OCI-LY3 (cell line): Measurements from ENCODE around the gene KRT85.

Experiments
- H2AFZ ChIP-seq: fragments of 200-600, 300-600 bp; shearing (Covaris generic); 2 replicates; pipeline ENCODE4 v1.6.0; 2014; ENCODE audit warnings: antibody characterized with exemption, low read depth, low read length
- H3K27ac ChIP-seq: fragments of 200-600, 300-600 bp; sonication (generic); 2 replicates; pipeline ENCODE4 v1.5.1; 2014; ENCODE audit warnings: mild to moderate bottlenecking, low read length, moderate library complexity, mixed read lengths
- H3K27me3 ChIP-seq: fragments of 200-600, 300-600 bp; sonication (generic); 2 replicates; pipeline ENCODE4 v1.6.1; 2014; ENCODE audit warnings: low read depth, low read length, mixed read lengths
- H3K36me3 ChIP-seq: fragments of 200-600, 300-600 bp; sonication (generic); replicated peaks from 2 replicates; pipeline ENCODE3; 2014; ENCODE audit warnings: low read depth, low read length, mixed read lengths
- H3K4me1 ChIP-seq: fragments of 300-600, 200-600 bp; sonication (generic); 2 replicates; pipeline ENCODE4 v1.6.1; 2014; ENCODE audit warnings: low read length, mixed read lengths
- H3K4me2 ChIP-seq: fragments of 200-600, 300-600 bp; sonication (generic); 2 replicates; pipeline ENCODE4 v1.6.1; 2014; ENCODE audit warnings: low read length, mixed read lengths
- H3K4me3 ChIP-seq: fragments of 300-600, 200-600 bp; sonication (generic); 2 replicates; pipeline ENCODE4 v1.5.1; 2014; ENCODE audit warnings: antibody characterized with exemption, mild to moderate bottlenecking, low read length, moderate library complexity
- H3K79me2 ChIP-seq: fragments of 300-600, 200-600 bp; shearing (Covaris generic); 2 replicates; pipeline ENCODE4 v1.6.1; 2014; ENCODE audit warnings: mild to moderate bottlenecking, low read length, mixed read lengths
- H3K9ac ChIP-seq: fragments of 300-600, 200-600 bp; shearing (Covaris generic); 2 replicates; pipeline ENCODE4 v1.6.0; 2014; ENCODE audit warnings: mild to moderate bottlenecking, low read length, moderate library complexity
- H3K9me3 ChIP-seq: fragments of 200-600, 300-600 bp; shearing (Covaris generic); 2 replicates; pipeline ENCODE4 v1.6.1; 2014; ENCODE audit warnings: low read length, mixed read lengths; ENCODE audit not compliant: insufficient read depth
- H4K20me1 ChIP-seq: fragments of 200-600, 300-600 bp; sonication (generic); 2 replicates; pipeline ENCODE4 v1.6.1; 2016; ENCODE audit warnings: low read length, mixed read lengths; ENCODE audit not compliant: insufficient read depth
- EZH2phosphoT487 ChIP-seq: fragments of 200-600 bp; shearing (Covaris generic); IDR thresholded peaks from 2 replicates; pipeline ENCODE4 v1.6.1; 2018; ENCODE audit warnings: antibody characterized with exemption, mixed run types, low read depth
- TF ChIP-seq, protein P1 (sequence below): fragments of 200-600, 300-600 bp; sonication (generic); IDR thresholded peaks from 2 replicates; pipeline ENCODE4 v1.5.1; 2014; ENCODE audit warnings: antibody characterized with exemption, low read length, low read depth

KRT85 gene

DNA sequence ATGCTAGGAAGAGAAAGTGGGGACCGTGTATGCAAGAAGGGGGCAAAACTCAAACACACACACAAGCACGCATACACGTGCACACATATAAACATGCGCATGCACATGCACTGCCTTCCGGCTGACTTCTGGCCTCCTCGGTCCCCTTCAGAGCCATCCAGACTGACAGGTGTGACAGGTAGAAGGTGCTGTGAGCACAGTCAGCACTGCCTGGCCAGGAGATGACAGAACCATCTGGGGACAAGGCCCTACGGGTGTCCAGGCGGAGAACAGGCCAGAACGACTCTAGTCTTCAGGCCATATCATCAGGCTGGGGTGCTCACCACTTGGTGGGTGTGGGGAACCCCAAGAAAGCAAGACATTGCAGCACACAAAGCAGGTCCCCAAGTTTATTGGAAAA, 53.4 kb downstream of the KRT85 start:
- Histone ChIP-seq H3K36me3 (no peaks in the 10 kb centered on the region), H4K20me1 (no peaks in the 10 kb centered on the region), H3K4me3 (no peak overlapping the region), H3K79me2 (no peaks in the 10 kb centered on the region), H3K4me2 (no peak overlapping the region), H3K4me1 (no peaks in the 10 kb centered on the region), H3K27ac (no peak overlapping the region), H2AFZ (no peak overlapping the region), H3K9me3 (no peaks in the 10 kb centered on the region), H3K27me3 (peaks cover 34% of the 10 kb centered on the region), H3K9ac (no peak overlapping the region)
- TF ChIP-seq, protein P1, sequence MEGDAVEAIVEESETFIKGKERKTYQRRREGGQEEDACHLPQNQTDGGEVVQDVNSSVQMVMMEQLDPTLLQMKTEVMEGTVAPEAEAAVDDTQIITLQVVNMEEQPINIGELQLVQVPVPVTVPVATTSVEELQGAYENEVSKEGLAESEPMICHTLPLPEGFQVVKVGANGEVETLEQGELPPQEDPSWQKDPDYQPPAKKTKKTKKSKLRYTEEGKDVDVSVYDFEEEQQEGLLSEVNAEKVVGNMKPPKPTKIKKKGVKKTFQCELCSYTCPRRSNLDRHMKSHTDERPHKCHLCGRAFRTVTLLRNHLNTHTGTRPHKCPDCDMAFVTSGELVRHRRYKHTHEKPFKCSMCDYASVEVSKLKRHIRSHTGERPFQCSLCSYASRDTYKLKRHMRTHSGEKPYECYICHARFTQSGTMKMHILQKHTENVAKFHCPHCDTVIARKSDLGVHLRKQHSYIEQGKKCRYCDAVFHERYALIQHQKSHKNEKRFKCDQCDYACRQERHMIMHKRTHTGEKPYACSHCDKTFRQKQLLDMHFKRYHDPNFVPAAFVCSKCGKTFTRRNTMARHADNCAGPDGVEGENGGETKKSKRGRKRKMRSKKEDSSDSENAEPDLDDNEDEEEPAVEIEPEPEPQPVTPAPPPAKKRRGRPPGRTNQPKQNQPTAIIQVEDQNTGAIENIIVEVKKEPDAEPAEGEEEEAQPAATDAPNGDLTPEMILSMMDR: no peak
- TF ChIP-seq EZH2phosphoT487: no peak

DNA sequence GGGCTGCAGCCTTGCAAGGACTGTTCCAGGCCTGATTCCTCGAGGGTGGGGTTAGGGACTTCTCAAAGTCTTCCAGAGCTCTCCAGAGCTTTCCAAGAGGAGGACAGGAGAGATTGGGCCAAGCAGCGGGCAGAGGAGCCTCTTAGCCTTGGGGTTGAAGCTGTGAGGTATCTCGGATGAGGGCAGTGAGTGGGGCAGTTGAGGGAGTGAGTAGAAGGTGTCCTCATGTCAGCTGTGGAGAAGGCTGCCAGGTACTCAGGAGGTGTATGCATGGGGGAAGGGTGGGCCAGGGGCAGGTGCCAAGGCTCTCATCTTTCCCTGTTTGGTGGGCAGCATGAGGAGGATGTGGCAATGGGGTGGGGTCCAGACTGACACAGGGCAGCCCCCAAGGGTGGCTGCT, 53.8 kb downstream of the KRT85 start:
- H3K9me3 ChIP-seq: no peaks in the 10 kb centered on the region
- no peak overlapping the region for H3K9ac ChIP-seq
- no peak overlapping the region for H2AFZ ChIP-seq
- TF ChIP-seq, protein P1: no peak
- TF ChIP-seq EZH2phosphoT487: no peak
- H3K4me1 ChIP-seq: no peaks in the 10 kb centered on the region
- H4K20me1 ChIP-seq: no peaks in the 10 kb centered on the region
- no peak overlapping the region for H3K27ac ChIP-seq
- no peaks in the 10 kb centered on the region for H3K79me2 ChIP-seq
- no peak overlapping the region for H3K4me3 ChIP-seq
- no peaks in the 10 kb centered on the region for H3K36me3 ChIP-seq
- H3K4me2 ChIP-seq: no peak overlapping the region
- H3K27me3 ChIP-seq: peaks cover 34% of the 10 kb centered on the region

DNA sequence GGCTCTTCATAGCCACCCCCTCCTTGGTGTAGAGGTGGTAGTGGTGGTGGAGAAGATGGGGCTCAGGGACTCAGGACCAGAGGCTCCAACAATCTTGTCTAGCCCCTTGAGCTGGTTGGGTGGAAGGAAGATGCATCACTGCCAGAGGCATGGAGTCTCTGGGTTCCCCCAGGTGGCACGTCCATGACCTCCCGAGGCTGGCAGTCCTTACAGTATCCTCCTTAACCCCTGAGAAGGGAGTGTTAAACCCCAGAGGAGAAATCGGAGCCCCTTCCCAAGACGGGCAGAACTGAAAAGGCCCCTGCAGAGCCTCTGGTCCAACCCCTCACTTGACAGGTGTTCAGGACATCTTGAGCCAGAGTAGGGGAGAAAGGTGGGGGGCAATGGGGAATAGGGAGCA, 55.2 kb downstream of the KRT85 start:
- no peaks in the 10 kb centered on the region for H3K4me1 ChIP-seq
- H3K9ac ChIP-seq: no peak overlapping the region
- no peaks in the 10 kb centered on the region for H3K36me3 ChIP-seq
- H3K4me3 ChIP-seq: no peak overlapping the region
- H3K4me2 ChIP-seq: no peak overlapping the region
- H3K27ac ChIP-seq: no peak overlapping the region
- no peaks in the 10 kb centered on the region for H3K9me3 ChIP-seq
- no peak overlapping the region for H2AFZ ChIP-seq
- TF ChIP-seq, protein P1: no peak
- TF ChIP-seq EZH2phosphoT487: no peak
- H3K79me2 ChIP-seq: no peaks in the 10 kb centered on the region
- H4K20me1 ChIP-seq: no peaks in the 10 kb centered on the region
- H3K27me3 ChIP-seq: peaks cover 34% of the 10 kb centered on the region

DNA sequence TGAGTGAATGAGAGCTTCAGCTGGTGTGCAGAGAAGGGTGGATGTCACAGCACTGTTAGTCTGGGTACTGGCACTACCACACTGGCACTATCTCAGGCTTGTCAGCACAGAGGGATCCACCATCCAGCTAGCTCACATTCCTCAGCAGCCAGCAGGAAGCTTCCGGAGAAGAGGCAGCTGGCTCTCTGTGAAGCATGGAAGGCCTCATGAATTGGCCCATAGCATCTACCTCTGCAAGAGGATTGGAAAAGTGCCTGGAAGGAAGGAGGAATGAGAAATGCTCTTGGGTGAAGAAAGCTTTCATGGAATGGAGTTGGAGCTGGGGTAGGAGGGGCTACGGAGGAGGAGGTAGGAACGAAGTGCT, 56.0 kb downstream of the KRT85 start:
- H3K36me3 ChIP-seq: no peaks in the 10 kb centered on the region
- H4K20me1 ChIP-seq: no peaks in the 10 kb centered on the region
- no peak overlapping the region for H3K27ac ChIP-seq
- no peak for TF ChIP-seq EZH2phosphoT487
- TF ChIP-seq, protein P1: no peak
- no peaks in the 10 kb centered on the region for H3K4me1 ChIP-seq
- peaks cover 40% of the 10 kb centered on the region for H3K27me3 ChIP-seq
- H2AFZ ChIP-seq: no peak overlapping the region
- H3K79me2 ChIP-seq: no peaks in the 10 kb centered on the region
- H3K9me3 ChIP-seq: no peaks in the 10 kb centered on the region
- no peak overlapping the region for H3K4me2 ChIP-seq
- H3K9ac ChIP-seq: no peak overlapping the region
- no peak overlapping the region for H3K4me3 ChIP-seq
